Testis (tissue), 3 donors: ENCODE data around the gene CYGB. TPM values are rescaled to one million over a fixed set of nuclear protein-coding genes. Genes with fewer than 3 reads are reported as not detected.
A peak's percentile ranks its signal among the peaks of the same experiment; 100 is the strongest.

Experiments
- DNase-seq: peaks from one replicate; pipeline ENCODE4 v3.0.0-alpha.2; 2019
- H3K27ac ChIP-seq, 2 donors: fragments of 200-600 bp; sonication (generic); one replicate each; pipeline ENCODE4 v1.5.1; 2019
- H3K27me3 ChIP-seq: fragments of 200-600 bp; sonication (generic); one replicate; pipeline ENCODE4 v1.5.1; 2019
- H3K36me3 ChIP-seq: fragments of 200-600 bp; sonication (generic); one replicate; pipeline ENCODE4 v1.5.1; 2017; ENCODE audit warnings: low read depth; ENCODE audit errors: missing control alignments
- H3K4me1 ChIP-seq: fragments of 200-600 bp; sonication (generic); one replicate; pipeline ENCODE4 v1.5.1; 2019
- H3K4me3 ChIP-seq, 2 donors: fragments of 200-600 bp; sonication (generic); one replicate each; pipeline ENCODE4 v1.5.1; 2017 to 2019
- H3K9me3 ChIP-seq: fragments of 200-600 bp; sonication (generic); one replicate; pipeline ENCODE4 v1.5.1; 2017
- CTCF ChIP-seq, 3 experiments: fragments of 450-650 bp in 2 of 3; fragments of 200-600 bp in 1 of 3; sonication (generic) in 1 of 3; IDR thresholded peaks; one replicate each; pipeline ENCODE4 v1.5.1; 2016 to 2019; ENCODE audit warnings: antibody characterized with exemption in 3 of 3, mild to moderate bottlenecking in 2 of 3, moderate library complexity in 1 of 3
- POLR2A ChIP-seq: fragments of 450-650 bp; IDR thresholded peaks from one replicate; pipeline ENCODE4 v1.6.1; 2017; ENCODE audit warnings: antibody characterized with exemption, mild to moderate bottlenecking, moderate library complexity
- WGBS, 2 donors: methylation state at CpG; one replicate each; pipeline ENCODE4 v1.1.5; 2018; 5-methylcytosine and 5-hydroxymethylcytosine counted together
- intact Hi-C: fragments of 100-400 bp; cut with DNase I; formaldehyde crosslinking; loops from one replicate; pipeline ENCODE4 v1.15.1; 2023; ENCODE audit warnings: low total_unique reads
- polyA plus RNA-seq: library from polyadenylated mRNA; stranded (reverse); fragments of 350-450 nt; fragmentation: Illumina TruSeq; extraction: RNeasy Lipid Tissue Mini Kit (QIAGEN cat#74804); gene quantifications from one replicate; pipeline ENCODE4 v1.2.3, GENCODE V29; 2014; ENCODE audit warnings: low read depth, low replicate concordance; ENCODE audit not compliant: insufficient read depth
- total RNA-seq, 2 donors: library from RNA; depleted of rRNA; stranded (reverse); fragments of >200 nt; gene quantifications; one replicate each; pipeline ENCODE4 v1.2.3, GENCODE V29; 2016

The CYGB gene
- total and polyA plus RNA-seq, 3 donors from 2014 or later: 3.4 to 9.9 (median 7.2) TPM

DNA sequence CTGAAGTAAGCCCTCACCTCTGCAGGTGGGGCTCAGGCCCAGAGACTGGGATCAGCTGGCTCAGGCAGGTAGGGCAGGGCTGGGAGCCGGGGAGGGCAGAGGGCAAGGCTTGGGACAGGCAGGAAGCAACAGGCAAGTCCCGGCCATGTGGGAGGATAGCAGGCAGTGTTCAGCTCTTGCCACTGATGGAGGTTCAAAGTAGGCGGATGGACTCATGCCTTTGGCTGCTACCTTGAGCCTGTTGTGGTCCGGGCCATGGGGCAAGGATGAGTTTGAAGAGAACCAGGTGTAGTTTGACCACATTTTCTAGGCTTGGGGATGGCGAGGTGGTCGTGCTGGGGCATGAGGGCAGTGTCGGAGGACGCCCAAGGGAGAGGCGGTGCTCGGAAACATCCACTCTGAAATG, 5.1 kb upstream of the CYGB start:
- TF ChIP-seq POLR2A (no peak), CTCF (IDR thresholded peaks at IDR 0.05) (no peak)
- Histone ChIP-seq H3K27ac (no peak overlapping the region), H3K36me3 (no peaks in the 10 kb centered on the region), H3K4me3 (no peak overlapping the region), H3K4me1 (peaks cover 59% of the 10 kb centered on the region), H3K9me3 (no peaks in the 10 kb centered on the region), H3K27me3 (no peaks in the 10 kb centered on the region)
- DNase-seq: no peak
- intact Hi-C loops: no loop called here
- 74 to 88% methylated on average over 10 of the region's 10 CpGs for WGBS, 2 donors

GRCh38 chr17:76541739-76542454, 4.4 kb upstream of the CYGB start:
- no peak overlapping the region for H3K4me3 ChIP-seq
- no peak overlapping the region for H3K27ac ChIP-seq
- DNase-seq: no peak
- no peaks in the 10 kb centered on the region for H3K36me3 ChIP-seq
- H3K27me3 ChIP-seq: no peaks in the 10 kb centered on the region
- TF ChIP-seq POLR2A (no peak), CTCF (IDR thresholded peaks at IDR 0.05) (no peak)
- intact Hi-C loops: no loop called here
- peaks cover 54% of the 10 kb centered on the region for H3K4me1 ChIP-seq
- 90 to 94% methylated on average over 10 of the region's 10 CpGs for WGBS, 2 donors
- no peaks in the 10 kb centered on the region for H3K9me3 ChIP-seq

GRCh38 chr17:76540381-76541300, 3.1 kb upstream of the CYGB start:
- intact Hi-C loops: no loop called here
- H3K9me3 ChIP-seq: no peaks in the 10 kb centered on the region
- TF ChIP-seq POLR2A (no peak), CTCF (IDR thresholded peaks at IDR 0.05) (peak; percentile 10 to 24 (median 12))
- H3K36me3 ChIP-seq: no peaks in the 10 kb centered on the region
- H3K4me1 ChIP-seq: peaks cover 45% of the 10 kb centered on the region
- WGBS, 2 donors: 20 to 27% methylated on average over 9 to 27 of the region's 27 CpGs
- no peak overlapping the region for H3K27ac ChIP-seq
- H3K27me3 ChIP-seq: no peaks in the 10 kb centered on the region
- peak; percentile 95 for DNase-seq
- no peak overlapping the region for H3K4me3 ChIP-seq

- intact Hi-C loops: no loop called here
- Histone ChIP-seq H3K4me1 (peaks cover 42% of the 10 kb centered on the region), H3K27ac (no peak within 1 kb of the TSS), H3K9me3 (no peaks in the 10 kb centered on the region), H3K27me3 (no peaks in the 10 kb centered on the region), H3K4me3 (no peak within 1 kb of the TSS), H3K36me3 (no peaks in the 10 kb centered on the region)
- 79 to 80% methylated on average over 12 to 21 of the region's 22 CpGs for WGBS, 2 donors
- DNase-seq: no peak
- TF ChIP-seq POLR2A: no peak
- TF ChIP-seq CTCF (IDR thresholded peaks at IDR 0.05): no peak
These were observed 2.2 kb upstream of the CYGB start, which contains the start of gene PRCD for GRCh38 chr17:76539631-76540271. TSS of gene PRCD (plus strand) at chr17:76540044. CDS start at chr17:76540142, 98 bp downstream.
